ENCODE measurements around the gene ZNF385B.

DNA sequence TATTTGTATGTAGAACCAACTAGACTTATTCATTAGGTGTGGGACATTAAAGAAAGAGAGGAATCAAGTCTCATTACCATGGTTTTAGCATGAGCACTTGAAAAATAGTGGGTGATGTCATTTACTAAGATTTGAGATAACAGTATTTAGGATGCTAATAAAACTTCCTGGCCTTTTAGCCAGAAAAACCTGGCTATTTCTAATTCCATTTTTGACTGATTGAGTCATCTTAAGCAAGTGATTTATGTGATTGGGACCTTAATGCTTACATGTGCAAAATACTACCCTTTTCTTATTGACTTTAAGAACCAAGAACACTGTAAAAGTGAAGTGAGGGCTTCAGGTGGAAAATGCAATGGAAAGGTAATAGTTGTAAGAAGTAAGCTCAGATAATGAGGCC is 400.0 kb downstream of the ZNF385B start:
- TF ChIP-seq, protein P1, sequence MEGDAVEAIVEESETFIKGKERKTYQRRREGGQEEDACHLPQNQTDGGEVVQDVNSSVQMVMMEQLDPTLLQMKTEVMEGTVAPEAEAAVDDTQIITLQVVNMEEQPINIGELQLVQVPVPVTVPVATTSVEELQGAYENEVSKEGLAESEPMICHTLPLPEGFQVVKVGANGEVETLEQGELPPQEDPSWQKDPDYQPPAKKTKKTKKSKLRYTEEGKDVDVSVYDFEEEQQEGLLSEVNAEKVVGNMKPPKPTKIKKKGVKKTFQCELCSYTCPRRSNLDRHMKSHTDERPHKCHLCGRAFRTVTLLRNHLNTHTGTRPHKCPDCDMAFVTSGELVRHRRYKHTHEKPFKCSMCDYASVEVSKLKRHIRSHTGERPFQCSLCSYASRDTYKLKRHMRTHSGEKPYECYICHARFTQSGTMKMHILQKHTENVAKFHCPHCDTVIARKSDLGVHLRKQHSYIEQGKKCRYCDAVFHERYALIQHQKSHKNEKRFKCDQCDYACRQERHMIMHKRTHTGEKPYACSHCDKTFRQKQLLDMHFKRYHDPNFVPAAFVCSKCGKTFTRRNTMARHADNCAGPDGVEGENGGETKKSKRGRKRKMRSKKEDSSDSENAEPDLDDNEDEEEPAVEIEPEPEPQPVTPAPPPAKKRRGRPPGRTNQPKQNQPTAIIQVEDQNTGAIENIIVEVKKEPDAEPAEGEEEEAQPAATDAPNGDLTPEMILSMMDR (optimal IDR thresholded peaks at IDR 0.05 in 1 of 3, IDR thresholded peaks at IDR 0.05 in 1 of 3, conservative IDR thresholded peaks at IDR 0.05 in 1 of 3; ENCODE audit: extremely low read depth in 1 of 3, insufficient read depth in 2 of 3, low read length in 3 of 3), result no peak
- no peak for TF ChIP-seq EZH2 (IDR thresholded peaks at IDR 0.05; ENCODE audit: low read length)
